DOHH2 (cell line): Measurements from ENCODE around the gene RAD51B.

ENCODE experiments used
- CTCF ChIP-seq: fragments of 200-600 bp; sonication (generic); IDR thresholded peaks from one replicate; pipeline ENCODE4 v1.5.1; 2014; ENCODE audit warnings: antibody characterized with exemption, mild to moderate bottlenecking, low read depth, low read length; ENCODE audit not compliant: poor library complexity, severe bottlenecking
- EZH2phosphoT487 ChIP-seq: fragments of 200-600 bp; sonication (generic); IDR thresholded peaks from 2 replicates; pipeline ENCODE4 v1.6.1; 2017; ENCODE audit warnings: borderline replicate concordance, mild to moderate bottlenecking, antibody characterized with exemption, low read length, moderate library complexity, mixed read lengths

- TF ChIP-seq CTCF (no peak), EZH2phosphoT487 (no peak)
These were observed 712.9 kb downstream of the RAD51B start for GRCh38 chr14:68532496-68532895.
